ENCODE data around the gene KIAA1328. TPM values are rescaled to one million over a fixed set of nuclear protein-coding genes. Genes with fewer than 3 reads are reported as not detected.

The KIAA1328 gene
- polyA plus RNA-seq, 1 donor: 15.0 TPM

- DNase-seq: no peak
These were observed 389.2 kb downstream of the KIAA1328 start for GRCh38 chr18:37218022-37218590.

- DNase-seq: no peak
These were observed 390.3 kb downstream of the KIAA1328 start for GRCh38 chr18:37219257-37219656.

- DNase-seq: no peak
These were observed 393.5 kb downstream of the KIAA1328 start for GRCh38 chr18:37222354-37222998.

- no peak for DNase-seq
These were observed 394.1 kb downstream of the KIAA1328 start for GRCh38 chr18:37222999-37223378.

- no peak for DNase-seq
These were observed 396.4 kb downstream of the KIAA1328 start for GRCh38 chr18:37225279-37225678.

GRCh38 chr18:37230768-37231167 is 401.8 kb downstream of the KIAA1328 start:
- no peak for DNase-seq

- no peak for DNase-seq
These were observed 402.3 kb downstream of the KIAA1328 start for GRCh38 chr18:37231251-37231650.

GRCh38 chr18:37235583-37235982 is 406.7 kb downstream of the KIAA1328 start:
- DNase-seq: no peak

GRCh38 chr18:37238282-37239108 is 409.6 kb downstream of the KIAA1328 start:
- no peak for DNase-seq

- DNase-seq: no peak
These were observed 413.2 kb downstream of the KIAA1328 start for GRCh38 chr18:37242091-37242490.

- DNase-seq: peak; percentile 49
These were observed 414.1 kb downstream of the KIAA1328 start for GRCh38 chr18:37242826-37243560.

GRCh38 chr18:37243741-37244140 is 414.8 kb downstream of the KIAA1328 start:
- no peak for DNase-seq

- DNase-seq: no peak
These were observed 415.7 kb downstream of the KIAA1328 start for GRCh38 chr18:37244618-37245017.

- DNase-seq: no peak
These were observed 417.9 kb downstream of the KIAA1328 start for GRCh38 chr18:37246779-37247340.

- no peak for DNase-seq
These were observed 418.7 kb downstream of the KIAA1328 start for GRCh38 chr18:37247497-37248161.

- no peak for DNase-seq
These were observed 419.4 kb downstream of the KIAA1328 start for GRCh38 chr18:37248281-37248680.

GRCh38 chr18:37249171-37249886 is 420.4 kb downstream of the KIAA1328 start:
- no peak for DNase-seq

GRCh38 chr18:37249895-37250618 is 421.1 kb downstream of the KIAA1328 start:
- DNase-seq: no peak

- DNase-seq: no peak
These were observed 422.8 kb downstream of the KIAA1328 start for GRCh38 chr18:37251679-37252078.

- DNase-seq: no peak
These were observed 423.4 kb downstream of the KIAA1328 start for GRCh38 chr18:37252342-37252741.
